OCI-LY1 (cell line): ENCODE data around the gene UTS2B.

Source experiments
- EZH2 ChIP-seq: fragments of 200-600 bp; sonication (generic), shearing (Covaris generic); IDR thresholded peaks from 2 replicates; pipeline ENCODE4 v1.8.0; 2017; ENCODE audit warnings: borderline replicate concordance, mixed run types, mild to moderate bottlenecking, antibody characterized with exemption, low read length, moderate library complexity, mixed read lengths
- TF ChIP-seq, protein P1 (sequence below): fragments of 200-600 bp; sonication (generic), shearing (Covaris generic); IDR thresholded peaks from 2 replicates; pipeline ENCODE4 v1.5.1; 2017; ENCODE audit warnings: mild to moderate bottlenecking, antibody characterized with exemption, low read length, moderate library complexity, mixed read lengths

DNA sequence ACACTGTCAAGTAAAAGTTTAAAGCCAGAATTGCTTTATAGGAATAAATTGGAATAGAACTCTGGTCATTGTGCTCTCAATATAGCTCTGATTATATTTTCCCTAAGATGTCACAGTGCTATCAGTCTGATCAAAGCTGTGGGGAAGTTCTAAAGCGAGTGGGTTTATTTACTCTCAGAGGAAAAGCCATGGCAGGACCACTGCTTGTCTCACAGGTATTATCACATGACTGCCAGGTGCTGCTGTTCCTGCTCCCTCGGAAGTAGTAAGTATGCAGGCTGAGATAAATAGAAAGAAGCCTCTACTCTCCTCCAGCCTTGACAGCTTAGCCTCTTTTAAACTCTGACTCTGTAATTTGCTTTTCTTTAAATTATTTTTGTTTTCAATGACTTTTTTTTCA, 49.1 kb upstream of the UTS2B start:
- TF ChIP-seq, protein P1, sequence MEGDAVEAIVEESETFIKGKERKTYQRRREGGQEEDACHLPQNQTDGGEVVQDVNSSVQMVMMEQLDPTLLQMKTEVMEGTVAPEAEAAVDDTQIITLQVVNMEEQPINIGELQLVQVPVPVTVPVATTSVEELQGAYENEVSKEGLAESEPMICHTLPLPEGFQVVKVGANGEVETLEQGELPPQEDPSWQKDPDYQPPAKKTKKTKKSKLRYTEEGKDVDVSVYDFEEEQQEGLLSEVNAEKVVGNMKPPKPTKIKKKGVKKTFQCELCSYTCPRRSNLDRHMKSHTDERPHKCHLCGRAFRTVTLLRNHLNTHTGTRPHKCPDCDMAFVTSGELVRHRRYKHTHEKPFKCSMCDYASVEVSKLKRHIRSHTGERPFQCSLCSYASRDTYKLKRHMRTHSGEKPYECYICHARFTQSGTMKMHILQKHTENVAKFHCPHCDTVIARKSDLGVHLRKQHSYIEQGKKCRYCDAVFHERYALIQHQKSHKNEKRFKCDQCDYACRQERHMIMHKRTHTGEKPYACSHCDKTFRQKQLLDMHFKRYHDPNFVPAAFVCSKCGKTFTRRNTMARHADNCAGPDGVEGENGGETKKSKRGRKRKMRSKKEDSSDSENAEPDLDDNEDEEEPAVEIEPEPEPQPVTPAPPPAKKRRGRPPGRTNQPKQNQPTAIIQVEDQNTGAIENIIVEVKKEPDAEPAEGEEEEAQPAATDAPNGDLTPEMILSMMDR = no peak
- TF ChIP-seq EZH2 = no peak
